Adipocyte (in vitro differentiated cells): ENCODE results near the gene PIK3R5.
A peak's percentile ranks its signal among the peaks of the same experiment; 100 is the strongest.
"Not testable (repeated sequence)": the region's sequence is repeated elsewhere in the genome, so short reads cannot be mapped to it uniquely, and the experiment has no call there.

Experiments used
- DNase-seq: peaks from one replicate; pipeline ENCODE4 v3.0.0-alpha.2; 2015; ENCODE audit warnings: low read depth
- H3K27me3 ChIP-seq: replicated peaks from 2 replicates; pipeline ENCODE4 v1.7.0; 2013; ENCODE audit warnings: mild to moderate bottlenecking, low read length, moderate library complexity; ENCODE audit not compliant: control insufficient read depth, insufficient read depth
- H3K36me3 ChIP-seq: 2 replicates; pipeline ENCODE4 v1.7.0; 2013; ENCODE audit warnings: low read length, mild to moderate bottlenecking, moderate library complexity; ENCODE audit not compliant: control insufficient read depth, insufficient read depth, severe bottlenecking
- H3K4me1 ChIP-seq: 2 replicates; pipeline ENCODE4 v1.7.0; 2013; ENCODE audit warnings: mild to moderate bottlenecking, low read length, moderate library complexity; ENCODE audit not compliant: control insufficient read depth, insufficient read depth
- H3K4me3 ChIP-seq: 2 replicates; pipeline ENCODE4 v1.7.0; 2013; ENCODE audit warnings: mild to moderate bottlenecking, low read length, moderate library complexity
- H3K9ac ChIP-seq: 2 replicates; pipeline ENCODE4 v1.7.0; 2013; ENCODE audit warnings: mild to moderate bottlenecking, low read length, moderate library complexity
- H3K9me3 ChIP-seq: 2 replicates; pipeline ENCODE4 v1.7.0; 2013; ENCODE audit warnings: mild to moderate bottlenecking, low read length, moderate library complexity; ENCODE audit not compliant: control insufficient read depth

Gene PIK3R5

GRCh38 chr17:8892338-8892690, 73.2 kb downstream of the PIK3R5 start:
- Histone ChIP-seq H3K4me1 (no peaks in the 10 kb centered on the region), H3K9ac (no peak overlapping the region), H3K27me3 (peaks cover 37% of the 10 kb centered on the region), H3K9me3 (no peaks in the 10 kb centered on the region), H3K4me3 (no peak overlapping the region), H3K36me3 (no peaks in the 10 kb centered on the region)
- DNase-seq: no peak

GRCh38 chr17:8890671-8891070, 74.8 kb downstream of the PIK3R5 start:
- H3K9ac ChIP-seq: no peak overlapping the region
- DNase-seq: no peak
- H3K4me3 ChIP-seq: no peak overlapping the region
- H3K4me1 ChIP-seq: no peaks in the 10 kb centered on the region
- H3K27me3 ChIP-seq: peaks cover 28% of the 10 kb centered on the region
- H3K36me3 ChIP-seq: no peaks in the 10 kb centered on the region
- no peaks in the 10 kb centered on the region for H3K9me3 ChIP-seq

GRCh38 chr17:8889458-8890210, 75.9 kb downstream of the PIK3R5 start:
- DNase-seq: no peak
- H3K27me3 ChIP-seq: peaks cover 21% of the 10 kb centered on the region
- H3K4me3 ChIP-seq: no peak overlapping the region
- H3K9me3 ChIP-seq: no peaks in the 10 kb centered on the region
- no peak overlapping the region for H3K9ac ChIP-seq
- H3K4me1 ChIP-seq: no peaks in the 10 kb centered on the region
- no peaks in the 10 kb centered on the region for H3K36me3 ChIP-seq

- peaks cover 16% of the 10 kb centered on the region for H3K27me3 ChIP-seq
- H3K9me3 ChIP-seq: no peaks in the 10 kb centered on the region
- no peaks in the 10 kb centered on the region for H3K4me1 ChIP-seq
- DNase-seq: no peak
- no peaks in the 10 kb centered on the region for H3K36me3 ChIP-seq
- no peak overlapping the region for H3K9ac ChIP-seq
- H3K4me3 ChIP-seq: no peak overlapping the region
Measured at GRCh38 chr17:8888704-8889302, 76.7 kb downstream of the PIK3R5 start.

- Histone ChIP-seq H3K36me3 (no peaks in the 10 kb centered on the region), H3K4me1 (no peaks in the 10 kb centered on the region), H3K9ac (no peak overlapping the region), H3K9me3 (no peaks in the 10 kb centered on the region), H3K27me3 (peaks cover 12% of the 10 kb centered on the region), H3K4me3 (no peak overlapping the region)
- DNase-seq: peak; percentile 52
Measured at GRCh38 chr17:8887834-8888703, 77.4 kb downstream of the PIK3R5 start.

GRCh38 chr17:8887301-8887700, 78.2 kb downstream of the PIK3R5 start:
- peaks cover 9% of the 10 kb centered on the region for H3K27me3 ChIP-seq
- H3K4me3 ChIP-seq: no peak overlapping the region

GRCh38 chr17:8885967-8886684, 79.4 kb downstream of the PIK3R5 start:
- H3K36me3 ChIP-seq: no peaks in the 10 kb centered on the region
- no peak for DNase-seq

More at GRCh38 chr17:8887301-8887700, 78.2 kb downstream of the PIK3R5 start:
- no peaks in the 10 kb centered on the region for H3K4me1 ChIP-seq
- H3K9ac ChIP-seq: no peak overlapping the region
- no peaks in the 10 kb centered on the region for H3K36me3 ChIP-seq
- H3K9me3 ChIP-seq: no peaks in the 10 kb centered on the region
- no peak for DNase-seq

GRCh38 chr17:8885163-8885966, 80.1 kb downstream of the PIK3R5 start:
- not testable (repeated sequence) for H3K4me3 ChIP-seq, H3K27me3 ChIP-seq, H3K36me3 ChIP-seq, H3K4me1 ChIP-seq, H3K9ac ChIP-seq, H3K9me3 ChIP-seq, DNase-seq

More at GRCh38 chr17:8885967-8886684, 79.4 kb downstream of the PIK3R5 start:
- Histone ChIP-seq H3K9ac (no peak overlapping the region), H3K9me3 (no peaks in the 10 kb centered on the region), H3K27me3 (peaks cover 6% of the 10 kb centered on the region), H3K4me3 (no peak overlapping the region), H3K4me1 (no peaks in the 10 kb centered on the region)

- no peak overlapping the region for H3K9ac ChIP-seq
- no peaks in the 10 kb centered on the region for H3K36me3 ChIP-seq
- H3K9me3 ChIP-seq: no peaks in the 10 kb centered on the region
- no peak for DNase-seq
- no peak overlapping the region for H3K4me3 ChIP-seq
- peaks cover 6% of the 10 kb centered on the region for H3K27me3 ChIP-seq
- no peaks in the 10 kb centered on the region for H3K4me1 ChIP-seq
Measured at GRCh38 chr17:8884336-8884990, 81.0 kb downstream of the PIK3R5 start.

GRCh38 chr17:8883353-8883752, 82.2 kb downstream of the PIK3R5 start:
- H3K9ac ChIP-seq: no peak overlapping the region
- peaks cover 5% of the 10 kb centered on the region for H3K27me3 ChIP-seq
- no peaks in the 10 kb centered on the region for H3K9me3 ChIP-seq
- H3K4me3 ChIP-seq: no peak overlapping the region
- DNase-seq: no peak
- H3K36me3 ChIP-seq: no peaks in the 10 kb centered on the region
- H3K4me1 ChIP-seq: no peaks in the 10 kb centered on the region
